Measurements from ENCODE around the gene GARIN1A. TPM values are rescaled to one million over a fixed set of nuclear protein-coding genes. Genes with fewer than 3 reads are reported as not detected.
"Not testable (repeated sequence)": the region's sequence is repeated elsewhere in the genome, so short reads cannot be mapped to it uniquely, and the experiment has no call there.

Gene GARIN1A
- total RNA-seq, 1 donor from 2014 or later = 0.53 TPM

DNA sequence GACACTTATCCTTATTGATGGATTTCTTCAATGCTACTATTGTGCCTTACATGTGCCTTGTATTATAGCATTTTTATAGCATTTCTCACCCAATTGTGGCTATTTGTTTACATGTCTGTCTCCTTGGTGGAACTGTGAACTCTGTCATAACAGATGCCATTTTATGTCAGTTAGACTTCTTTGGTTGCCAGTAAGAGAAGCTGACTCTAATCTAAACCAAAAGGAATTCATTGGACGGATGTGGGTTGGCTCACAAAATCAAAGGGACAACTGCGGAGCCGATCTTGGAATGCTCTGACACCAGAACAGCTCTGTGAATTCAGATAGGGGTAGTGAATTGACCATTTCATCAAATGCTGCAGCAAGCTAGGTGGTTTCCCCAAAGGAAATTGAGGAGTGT lies 15.0 kb downstream of the GARIN1A start:
- TF ChIP-seq, protein P1, sequence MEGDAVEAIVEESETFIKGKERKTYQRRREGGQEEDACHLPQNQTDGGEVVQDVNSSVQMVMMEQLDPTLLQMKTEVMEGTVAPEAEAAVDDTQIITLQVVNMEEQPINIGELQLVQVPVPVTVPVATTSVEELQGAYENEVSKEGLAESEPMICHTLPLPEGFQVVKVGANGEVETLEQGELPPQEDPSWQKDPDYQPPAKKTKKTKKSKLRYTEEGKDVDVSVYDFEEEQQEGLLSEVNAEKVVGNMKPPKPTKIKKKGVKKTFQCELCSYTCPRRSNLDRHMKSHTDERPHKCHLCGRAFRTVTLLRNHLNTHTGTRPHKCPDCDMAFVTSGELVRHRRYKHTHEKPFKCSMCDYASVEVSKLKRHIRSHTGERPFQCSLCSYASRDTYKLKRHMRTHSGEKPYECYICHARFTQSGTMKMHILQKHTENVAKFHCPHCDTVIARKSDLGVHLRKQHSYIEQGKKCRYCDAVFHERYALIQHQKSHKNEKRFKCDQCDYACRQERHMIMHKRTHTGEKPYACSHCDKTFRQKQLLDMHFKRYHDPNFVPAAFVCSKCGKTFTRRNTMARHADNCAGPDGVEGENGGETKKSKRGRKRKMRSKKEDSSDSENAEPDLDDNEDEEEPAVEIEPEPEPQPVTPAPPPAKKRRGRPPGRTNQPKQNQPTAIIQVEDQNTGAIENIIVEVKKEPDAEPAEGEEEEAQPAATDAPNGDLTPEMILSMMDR (IDR thresholded peaks at IDR 0.05) = no peak
- no peak overlapping the region for H3K4me3 ChIP-seq
- DNase-seq (ENCODE audit: low spot score in 2 of 2) = no peak
- peaks cover 0 to 5% of the 10 kb centered on the region in 2 donors for H3K36me3 ChIP-seq
- no peak overlapping the region for H3K27ac ChIP-seq
- H3K9me3 ChIP-seq = no peaks in the 10 kb centered on the region
- H3K4me1 ChIP-seq = no peaks in the 10 kb centered on the region
- intact Hi-C loops (cut with DNase I) = no loop called here
- no peaks in the 10 kb centered on the region for H3K27me3 ChIP-seq

DNA sequence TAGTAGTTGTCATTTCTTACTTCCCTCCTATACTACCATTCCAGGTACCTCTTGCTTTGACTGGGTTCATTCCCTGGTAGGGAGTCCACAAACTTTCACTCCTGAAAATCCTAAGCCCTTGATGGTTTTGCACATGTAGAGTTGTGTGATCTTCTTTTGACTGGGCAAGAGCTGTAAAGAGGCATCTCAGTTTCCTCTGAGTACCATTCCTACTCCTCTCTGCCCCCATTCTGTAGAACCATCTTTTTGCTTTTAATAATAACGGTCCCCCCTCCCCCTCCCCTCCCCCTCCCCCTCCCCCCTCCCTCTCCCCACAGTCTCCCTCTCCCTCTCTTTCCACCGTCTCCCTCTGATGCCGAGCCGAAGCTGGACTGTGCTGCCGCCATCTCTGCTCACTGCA lies 16.4 kb downstream of the GARIN1A start:
- TF ChIP-seq, protein P1 (IDR thresholded peaks at IDR 0.05) = no peak
- DNase-seq (ENCODE audit: low spot score in 2 of 2) = no peak
- intact Hi-C loops (cut with DNase I) = no loop called here
- Histone ChIP-seq H3K27ac (no peak overlapping the region), H3K36me3 (peaks cover 0 to 5% of the 10 kb centered on the region in 2 donors), H3K4me1 (no peaks in the 10 kb centered on the region), H3K27me3 (no peaks in the 10 kb centered on the region), H3K4me3 (no peak overlapping the region), H3K9me3 (no peaks in the 10 kb centered on the region)

DNA sequence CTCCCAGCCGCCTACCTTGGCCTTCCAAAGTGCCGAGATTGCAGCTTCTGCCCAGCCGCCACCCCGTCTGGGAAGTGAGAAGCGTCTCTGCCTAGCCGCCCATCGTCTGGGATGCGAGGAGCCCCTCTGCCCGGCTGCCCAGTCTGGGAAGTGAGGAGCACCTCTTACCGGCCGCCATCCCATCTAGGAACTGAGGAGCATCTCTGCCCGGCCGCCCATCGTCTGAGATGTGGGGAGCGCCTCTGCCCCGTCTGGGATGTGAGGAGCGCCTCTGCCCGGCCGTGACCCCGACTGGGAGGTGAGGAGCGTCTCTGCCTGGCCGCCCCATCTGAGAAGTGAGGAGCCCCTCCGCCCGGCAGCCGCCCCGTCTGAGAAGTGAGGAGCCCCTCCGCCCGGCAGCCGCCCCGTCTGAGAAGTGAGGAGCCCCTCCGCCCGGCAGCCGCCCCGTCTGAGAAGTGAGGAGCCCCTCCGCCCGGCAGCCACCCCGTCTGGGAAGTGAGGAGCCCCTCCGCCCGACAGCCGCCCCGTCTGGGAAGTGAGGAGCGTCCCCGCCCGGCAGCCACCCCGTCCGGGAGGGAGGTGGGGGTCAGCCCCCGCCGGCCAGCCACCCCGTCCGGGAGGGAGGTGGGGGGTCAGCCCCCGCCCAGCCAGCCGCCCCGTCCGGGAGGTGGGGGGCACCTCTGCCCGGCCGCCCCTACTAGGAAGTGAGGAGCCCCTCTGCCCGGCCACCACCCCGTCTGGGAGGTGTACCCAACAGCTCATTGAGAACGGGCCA lies 17.3 kb downstream of the GARIN1A start:
- H3K36me3 ChIP-seq; H3K27me3 ChIP-seq; H3K9me3 ChIP-seq; H3K27ac ChIP-seq; DNase-seq (ENCODE audit: low spot score in 2 of 2); H3K4me3 ChIP-seq; H3K4me1 ChIP-seq; intact Hi-C loops (cut with DNase I): not testable (repeated sequence)

DNA sequence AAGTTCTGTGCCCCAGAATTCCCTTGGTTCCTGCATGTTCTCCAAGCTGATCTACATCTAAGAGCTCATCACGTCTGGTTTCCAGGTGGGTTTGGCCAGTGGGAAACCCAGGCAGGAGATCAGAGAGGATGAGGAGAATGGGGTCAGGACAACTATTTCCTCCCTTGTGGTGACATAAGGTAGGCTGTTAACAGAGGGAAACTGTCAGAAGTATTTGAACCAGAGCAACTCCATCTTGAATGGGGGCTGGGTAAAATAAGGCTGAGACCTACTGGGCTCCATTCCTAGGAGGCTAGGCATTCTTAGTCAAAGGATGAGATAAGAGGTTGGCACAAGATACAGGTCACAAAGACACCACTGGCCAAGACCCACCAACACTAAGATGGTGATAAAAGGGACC lies 19.1 kb downstream of the GARIN1A start:
- no peaks in the 10 kb centered on the region for H3K4me1 ChIP-seq
- H3K27me3 ChIP-seq = no peaks in the 10 kb centered on the region
- no peak for DNase-seq (ENCODE audit: low spot score in 2 of 2)
- TF ChIP-seq, protein P1 (IDR thresholded peaks at IDR 0.05) = no peak
- no peaks in the 10 kb centered on the region for H3K9me3 ChIP-seq
- H3K27ac ChIP-seq = no peak overlapping the region
- no peak overlapping the region for H3K4me3 ChIP-seq
- no peaks in the 10 kb centered on the region for H3K36me3 ChIP-seq
- intact Hi-C loops (cut with DNase I) = no loop called here

DNA sequence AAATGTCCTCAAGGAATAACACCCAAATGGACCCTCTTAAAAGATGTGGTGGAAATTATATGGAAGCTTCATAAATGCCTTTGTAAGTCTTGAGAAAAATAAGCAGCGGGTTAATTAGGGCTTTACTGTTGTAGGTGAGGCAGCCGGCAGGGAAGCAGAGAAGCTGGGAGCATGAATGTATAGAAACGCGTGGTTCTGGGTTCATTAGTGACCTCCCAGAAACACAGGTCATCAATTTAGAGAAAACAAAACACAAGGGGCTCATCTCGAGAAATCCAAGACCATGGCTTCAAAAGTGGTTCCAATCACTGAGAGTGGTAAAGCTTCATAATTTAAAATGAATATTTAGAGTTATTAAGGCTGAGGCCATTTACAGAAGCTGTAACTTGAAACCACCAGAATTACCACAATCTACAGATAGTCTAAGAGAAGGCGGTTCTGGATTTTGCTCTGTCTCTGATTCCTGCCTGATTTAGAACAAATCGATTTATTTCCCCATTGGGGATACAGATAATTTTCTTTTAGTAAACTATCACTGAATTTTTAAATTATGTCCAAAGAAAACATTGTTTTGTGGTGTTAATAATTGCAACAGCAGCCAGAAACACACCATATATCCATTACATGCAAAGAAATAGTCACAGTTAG lies 20.7 kb downstream of the GARIN1A start:
- TF ChIP-seq, protein P1 (IDR thresholded peaks at IDR 0.05) = no peak
- H3K27me3 ChIP-seq = peaks cover 5% of the 10 kb centered on the region
- intact Hi-C loops (cut with DNase I) = no loop called here
- H3K4me1 ChIP-seq = peaks cover 0 to 5% of the 10 kb centered on the region in 2 donors
- no peaks in the 10 kb centered on the region for H3K36me3 ChIP-seq
- no peak overlapping the region for H3K4me3 ChIP-seq
- H3K9me3 ChIP-seq = no peaks in the 10 kb centered on the region
- no peak for DNase-seq (ENCODE audit: low spot score in 2 of 2)
- H3K27ac ChIP-seq = no peak overlapping the region

DNA sequence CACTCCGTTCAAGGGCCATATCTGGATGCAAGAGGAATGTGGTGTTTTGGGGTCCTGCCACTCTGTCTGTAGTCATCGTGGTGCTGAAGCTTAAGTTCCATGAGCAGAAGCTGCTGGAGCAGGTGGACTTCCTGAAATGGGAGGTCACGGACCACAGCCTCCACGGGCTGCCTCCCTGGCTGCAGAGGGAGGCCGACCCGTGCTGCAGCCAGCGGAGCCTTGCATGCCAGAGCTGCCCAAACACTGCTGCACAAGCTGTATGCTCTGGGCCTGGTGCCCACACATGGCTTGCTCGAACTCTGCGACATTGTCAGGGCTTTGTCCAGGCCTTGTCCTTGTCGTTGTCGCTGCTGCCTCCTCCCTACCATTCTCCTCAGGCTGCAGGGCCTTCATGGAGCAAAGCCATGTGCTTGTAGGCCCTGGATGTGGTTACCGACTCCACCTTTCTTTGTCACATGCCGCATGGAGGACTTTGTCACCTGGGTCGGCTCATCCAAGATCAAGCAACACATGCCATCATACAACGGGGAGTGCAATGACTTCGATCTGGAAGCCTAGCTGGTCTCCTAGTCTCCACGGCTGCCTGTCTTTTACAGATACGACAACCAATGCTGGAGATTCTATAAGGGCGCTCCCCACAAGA lies 21.4 kb downstream of the GARIN1A start:
- intact Hi-C loops (cut with DNase I) = no loop called here
- Histone ChIP-seq H3K4me1 (peaks cover 0 to 5% of the 10 kb centered on the region in 2 donors), H3K4me3 (no peak overlapping the region), H3K27ac (no peak overlapping the region), H3K9me3 (no peaks in the 10 kb centered on the region), H3K36me3 (no peaks in the 10 kb centered on the region), H3K27me3 (peaks cover 5% of the 10 kb centered on the region)
- no peak for DNase-seq (ENCODE audit: low spot score in 2 of 2)
- TF ChIP-seq, protein P1 (IDR thresholded peaks at IDR 0.05) = no peak
